H9 (cell line): ENCODE results near the gene RGS3. TPM values are rescaled to one million over a fixed set of nuclear protein-coding genes. Genes with fewer than 3 reads are reported as not detected.

Experiments used
- DNase-seq: peaks from one replicate; pipeline ENCODE4 v3.0.0-alpha.2; 2017
- H2AFZ ChIP-seq: one replicate; pipeline ENCODE4 v1.6.1; 2013; ENCODE audit warnings: mild to moderate bottlenecking, low read length, control low read depth, moderate library complexity
- H2AK5ac ChIP-seq: 2 replicates; pipeline ENCODE4 v1.6.1; 2013; ENCODE audit warnings: low read length, control low read depth, mixed read lengths; ENCODE audit not compliant: insufficient read length
- H2BK120ac ChIP-seq: one replicate; pipeline ENCODE4 v1.6.1; 2013; ENCODE audit warnings: low read depth, mild to moderate bottlenecking, low read length, control low read depth, inconsistent platforms; ENCODE audit not compliant: poor library complexity, severe bottlenecking
- H2BK12ac ChIP-seq: 2 replicates; pipeline ENCODE4 v1.6.1; 2013; ENCODE audit warnings: low read length, control low read depth, mixed read lengths, low read depth; ENCODE audit not compliant: insufficient read length
- H2BK15ac ChIP-seq: 2 replicates; pipeline ENCODE4 v1.6.1; 2013; ENCODE audit warnings: low read depth, low read length, control low read depth
- H2BK20ac ChIP-seq: one replicate; pipeline ENCODE4 v1.6.1; 2013; ENCODE audit warnings: low read depth, mild to moderate bottlenecking, low read length, control low read depth, inconsistent platforms; ENCODE audit not compliant: poor library complexity, severe bottlenecking
- H2BK5ac ChIP-seq: 2 replicates; pipeline ENCODE4 v1.6.1; 2013; ENCODE audit warnings: low read length, control low read depth, mixed read lengths; ENCODE audit not compliant: insufficient read length
- H3K14ac ChIP-seq: 2 replicates; pipeline ENCODE4 v1.6.1; 2013; ENCODE audit warnings: low read length, control low read depth; ENCODE audit not compliant: insufficient read depth
- H3K18ac ChIP-seq: 2 replicates; pipeline ENCODE4 v1.6.1; 2013; ENCODE audit warnings: low read depth, mild to moderate bottlenecking, mixed read lengths, low read length, control low read depth; ENCODE audit not compliant: insufficient read length
- H3K23ac ChIP-seq: 2 replicates; pipeline ENCODE4 v1.6.1; 2013; ENCODE audit warnings: low read length, control low read depth, mixed read lengths, low read depth; ENCODE audit not compliant: insufficient read length
- H3K23me2 ChIP-seq: 2 replicates; pipeline ENCODE4 v1.6.1; 2013; ENCODE audit warnings: low read depth, mild to moderate bottlenecking, mixed read lengths, low read length, control low read depth; ENCODE audit not compliant: insufficient read length, poor library complexity, severe bottlenecking
- H3K27ac ChIP-seq: 2 replicates; pipeline ENCODE4 v1.5.1; 2013; ENCODE audit warnings: low read length, control low read depth, mixed read lengths, low read depth; ENCODE audit not compliant: insufficient read length
- H3K27me3 ChIP-seq: 2 replicates; pipeline ENCODE4 v1.6.1; 2013; ENCODE audit warnings: low read length, control low read depth, inconsistent platforms; ENCODE audit not compliant: insufficient read depth
- H3K4ac ChIP-seq: 2 replicates; pipeline ENCODE4 v1.6.1; 2013; ENCODE audit warnings: low read depth, mild to moderate bottlenecking, control low read depth, inconsistent platforms, low read length, moderate library complexity
- H3K4me1 ChIP-seq: 2 replicates; pipeline ENCODE4 v1.6.1; 2013; ENCODE audit warnings: low read length, control low read depth, inconsistent platforms; ENCODE audit not compliant: insufficient read depth
- H3K4me2 ChIP-seq: 2 replicates; pipeline ENCODE4 v1.6.1; 2013; ENCODE audit warnings: low read length, control low read depth, mixed read lengths; ENCODE audit not compliant: insufficient read length, insufficient read depth
- H3K56ac ChIP-seq: 2 replicates; pipeline ENCODE4 v1.6.1; 2013; ENCODE audit warnings: low read depth, mild to moderate bottlenecking, mixed read lengths, low read length, control low read depth; ENCODE audit not compliant: insufficient read length
- H3K79me1 ChIP-seq: 2 replicates; pipeline ENCODE4 v1.6.1; 2013; ENCODE audit warnings: low read depth, mild to moderate bottlenecking, moderate library complexity, low read length, control low read depth, inconsistent platforms; ENCODE audit not compliant: insufficient read depth, poor library complexity, severe bottlenecking
- H3K79me2 ChIP-seq: 2 replicates; pipeline ENCODE4 v1.6.1; 2013; ENCODE audit warnings: low read length, control low read depth, inconsistent platforms; ENCODE audit not compliant: insufficient read depth
- H3K9ac ChIP-seq: 2 replicates; pipeline ENCODE4 v1.6.1; 2013; ENCODE audit warnings: low read length, control low read depth, mixed read lengths; ENCODE audit not compliant: insufficient read length; ENCODE audit errors: extremely low read depth
- H3K9me3 ChIP-seq: one replicate; pipeline ENCODE4 v1.6.1; 2013; ENCODE audit warnings: low read depth, low read length, inconsistent platforms; ENCODE audit not compliant: control insufficient read depth
- H3T11ph ChIP-seq: one replicate; pipeline ENCODE4 v1.6.1; 2013; ENCODE audit warnings: mild to moderate bottlenecking, low read length, control low read depth, inconsistent platforms
- H4K20me1 ChIP-seq: one replicate; pipeline ENCODE4 v1.6.1; 2013; ENCODE audit not compliant: control insufficient read depth, insufficient read length, insufficient read depth
- H4K5ac ChIP-seq: 2 replicates; pipeline ENCODE4 v1.6.1; 2013; ENCODE audit warnings: low read depth, mild to moderate bottlenecking, mixed read lengths, low read length, control low read depth; ENCODE audit not compliant: insufficient read length
- H4K8ac ChIP-seq: replicated peaks from 2 replicates; pipeline ENCODE4 v1.6.1; 2013; ENCODE audit warnings: low read length, control low read depth, mixed read lengths, low read depth; ENCODE audit not compliant: insufficient read length
- H4K91ac ChIP-seq: 2 replicates; pipeline ENCODE4 v1.6.1; 2013; ENCODE audit warnings: low read depth, mild to moderate bottlenecking, moderate library complexity, mixed read lengths, low read length, control low read depth; ENCODE audit not compliant: insufficient read length
- H3K27ac Mint-ChIP-seq, 3 experiments: 2 replicates in 2 of 3; 3 replicates in 1 of 3; pipeline ENCODE4 v1.8.0; 2020 to 2021; ENCODE audit warnings: mixed read lengths in 3 of 3, mild to moderate bottlenecking in 1 of 3, moderate library complexity in 1 of 3
- H3K27me3 Mint-ChIP-seq: 2 replicates; pipeline ENCODE4 v1.8.0; 2021; ENCODE audit warnings: low read depth, mild to moderate bottlenecking, moderate library complexity, mixed read lengths
- H3K36me3 Mint-ChIP-seq, 3 experiments: 2 replicates in 2 of 3; 3 replicates in 1 of 3; pipeline ENCODE4 v1.8.0; 2020 to 2021; ENCODE audit warnings: low read depth in 3 of 3, mixed read lengths in 3 of 3; ENCODE audit not compliant: insufficient read depth in 1 of 3
- H3K4me1 Mint-ChIP-seq, 2 experiments: 2 replicates each; pipeline ENCODE4 v1.8.0; 2020; ENCODE audit warnings: mixed read lengths in 2 of 2
- H3K4me3 Mint-ChIP-seq, 2 experiments: 2 replicates in 1 of 2; 3 replicates in 1 of 2; pipeline ENCODE4 v1.8.0; 2020 to 2021; ENCODE audit warnings: mild to moderate bottlenecking in 2 of 2, mixed read lengths in 2 of 2, moderate library complexity in 1 of 2
- H3K9me3 Mint-ChIP-seq, 2 experiments: 2 replicates in 1 of 2; 3 replicates in 1 of 2; pipeline ENCODE4 v1.8.0; 2020; ENCODE audit warnings: mild to moderate bottlenecking in 2 of 2, mixed read lengths in 2 of 2, moderate library complexity in 1 of 2
- WGBS: extraction: QIAGEN DNeasy Blood & Tissue Kit; methylation state at CpG from one replicate; pipeline ENCODE4 v1.1.7; 2013; ENCODE audit warnings: missing lambda C conversion rate, low lambda C conversion rate, mixed read lengths; ENCODE audit not compliant: insufficient read length; ENCODE audit errors: extremely low coverage; 5-methylcytosine and 5-hydroxymethylcytosine counted together
- total RNA-seq: library from RNA; stranded (reverse); gene quantifications from 2 replicates; pipeline ENCODE4 v1.2.1, GENCODE V29; 2021
- TF ChIP-seq, protein P1 (sequence below): fragments of 200-600 bp; sonication (generic); conservative IDR thresholded peaks from 3 replicates; pipeline ENCODE4 v1.8.0; 2021; ENCODE audit warnings: antibody characterized with exemption, mild to moderate bottlenecking

RGS3 gene
- total RNA-seq, 1 experiment from 2014 or later: 13.9 TPM

DNA sequence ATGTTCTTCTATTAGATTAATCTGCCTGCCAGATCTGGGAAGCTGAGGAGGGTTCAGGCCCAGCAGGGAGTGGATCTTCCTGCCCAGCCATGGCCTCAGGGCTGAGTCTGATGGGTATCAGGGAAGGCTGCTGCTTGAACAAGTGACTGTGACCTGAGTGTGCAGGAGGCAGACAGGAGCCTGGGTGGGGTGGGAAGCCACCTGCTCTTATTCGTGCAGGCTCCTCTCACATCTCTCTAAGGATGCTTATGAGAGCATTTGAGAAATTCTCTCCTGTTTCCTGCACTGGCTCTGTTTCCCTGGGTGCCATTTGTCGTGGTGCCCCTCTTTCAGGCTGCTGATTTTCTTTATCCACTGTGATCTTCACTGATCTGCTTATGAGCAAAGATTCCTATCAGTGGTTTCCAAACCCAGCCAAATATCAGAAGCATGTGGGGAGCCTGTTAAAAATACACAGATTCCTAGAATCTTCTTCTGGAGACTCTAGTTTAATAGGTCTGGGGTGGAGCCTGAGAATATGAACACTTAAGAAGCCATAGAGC is 2.1 kb downstream of the RGS3 start:
- peaks cover 13% of the 10 kb centered on the region; the same call in 1 of the 2 replicates for H3K27me3 ChIP-seq
- no peak overlapping the region for H2AK5ac ChIP-seq
- H3K23ac ChIP-seq: no peak overlapping the region
- H3K9ac ChIP-seq: no peak overlapping the region
- H4K5ac ChIP-seq: no peak overlapping the region
- H3K14ac ChIP-seq: no peak overlapping the region
- WGBS: no CpG with 5 or more reads among the region's 2 CpGs
- H2BK5ac ChIP-seq: no peak overlapping the region
- H4K91ac ChIP-seq: no peak overlapping the region
- DNase-seq: no peak
- no peaks in the 10 kb centered on the region for H3K79me2 ChIP-seq
- peaks cover 6% of the 10 kb centered on the region; the same call in 1 of the 2 replicates for H3K4me1 ChIP-seq
- H4K8ac ChIP-seq: no peak overlapping the region
- Mint-ChIP-seq H3K9me3 (no peaks in the 10 kb centered on the region; a peak in 1 of 5 replicates), H3K4me3 (no peak overlapping the region), H3K27me3 (peaks cover 35% of the 10 kb centered on the region), H3K4me1 (peaks cover 25 to 30% of the 10 kb centered on the region in 2 experiments), H3K36me3 (no peaks in the 10 kb centered on the region), H3K27ac (no peak overlapping the region)
- no peak overlapping the region for H3T11ph ChIP-seq
- no peak overlapping the region for H2BK20ac ChIP-seq
- H4K20me1 ChIP-seq: no peaks in the 10 kb centered on the region
- no peaks in the 10 kb centered on the region for H3K79me1 ChIP-seq
- H3K56ac ChIP-seq: no peak overlapping the region
- no peak overlapping the region for H2BK15ac ChIP-seq
- H2BK120ac ChIP-seq: no peak overlapping the region
- no peak overlapping the region for H3K18ac ChIP-seq
- H3K4ac ChIP-seq: no peak overlapping the region
- TF ChIP-seq, protein P1, sequence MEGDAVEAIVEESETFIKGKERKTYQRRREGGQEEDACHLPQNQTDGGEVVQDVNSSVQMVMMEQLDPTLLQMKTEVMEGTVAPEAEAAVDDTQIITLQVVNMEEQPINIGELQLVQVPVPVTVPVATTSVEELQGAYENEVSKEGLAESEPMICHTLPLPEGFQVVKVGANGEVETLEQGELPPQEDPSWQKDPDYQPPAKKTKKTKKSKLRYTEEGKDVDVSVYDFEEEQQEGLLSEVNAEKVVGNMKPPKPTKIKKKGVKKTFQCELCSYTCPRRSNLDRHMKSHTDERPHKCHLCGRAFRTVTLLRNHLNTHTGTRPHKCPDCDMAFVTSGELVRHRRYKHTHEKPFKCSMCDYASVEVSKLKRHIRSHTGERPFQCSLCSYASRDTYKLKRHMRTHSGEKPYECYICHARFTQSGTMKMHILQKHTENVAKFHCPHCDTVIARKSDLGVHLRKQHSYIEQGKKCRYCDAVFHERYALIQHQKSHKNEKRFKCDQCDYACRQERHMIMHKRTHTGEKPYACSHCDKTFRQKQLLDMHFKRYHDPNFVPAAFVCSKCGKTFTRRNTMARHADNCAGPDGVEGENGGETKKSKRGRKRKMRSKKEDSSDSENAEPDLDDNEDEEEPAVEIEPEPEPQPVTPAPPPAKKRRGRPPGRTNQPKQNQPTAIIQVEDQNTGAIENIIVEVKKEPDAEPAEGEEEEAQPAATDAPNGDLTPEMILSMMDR: no peak
- no peak overlapping the region for H2AFZ ChIP-seq
- no peaks in the 10 kb centered on the region for H3K9me3 ChIP-seq
- peaks cover 9% of the 10 kb centered on the region for H3K23me2 ChIP-seq
- no peak overlapping the region for H2BK12ac ChIP-seq
- H3K4me2 ChIP-seq: no peak overlapping the region
- H3K27ac ChIP-seq: no peak overlapping the region
